Anterior cingulate cortex (tissue), 58 donors: Measurements from ENCODE around the gene BRD7.
"Not testable (repeated sequence)": the region's sequence is repeated elsewhere in the genome, so short reads cannot be mapped to it uniquely, and the experiment has no call there.

Experiments used
- DNase-seq, 58 donors: peaks; one replicate each; lab custom pipeline; 2025; lab: John Stamatoyannopoulos, UW

Gene BRD7

DNA sequence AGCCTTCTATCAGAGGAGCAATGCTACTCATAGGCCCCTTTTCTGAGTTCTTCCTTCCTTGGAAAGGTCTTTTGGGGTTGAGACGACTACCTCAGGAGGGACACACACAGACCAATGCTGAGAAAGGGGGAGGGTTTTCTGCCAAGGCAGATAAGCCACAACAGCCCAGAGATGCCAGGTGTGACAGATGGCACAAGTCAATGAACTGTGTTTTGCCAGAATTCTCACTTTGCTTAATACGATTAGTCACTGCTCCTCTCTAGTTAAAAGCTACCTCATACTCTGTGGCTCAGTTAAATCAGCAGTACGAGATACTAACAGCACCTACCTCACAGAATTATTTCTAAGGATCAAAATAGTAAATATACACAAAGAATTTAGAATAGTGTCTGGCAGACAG, 8.0 kb downstream of the BRD7 start:
- DNase-seq, result no peak

- no peak for DNase-seq
These were observed 8.6 kb downstream of the BRD7 start for GRCh38 chr16:50360033-50360778.

- DNase-seq, result no peak
These were observed 9.2 kb downstream of the BRD7 start for GRCh38 chr16:50359626-50360025.

GRCh38 chr16:50354629-50355456, 13.9 kb downstream of the BRD7 start:
- DNase-seq, result no peak

DNA sequence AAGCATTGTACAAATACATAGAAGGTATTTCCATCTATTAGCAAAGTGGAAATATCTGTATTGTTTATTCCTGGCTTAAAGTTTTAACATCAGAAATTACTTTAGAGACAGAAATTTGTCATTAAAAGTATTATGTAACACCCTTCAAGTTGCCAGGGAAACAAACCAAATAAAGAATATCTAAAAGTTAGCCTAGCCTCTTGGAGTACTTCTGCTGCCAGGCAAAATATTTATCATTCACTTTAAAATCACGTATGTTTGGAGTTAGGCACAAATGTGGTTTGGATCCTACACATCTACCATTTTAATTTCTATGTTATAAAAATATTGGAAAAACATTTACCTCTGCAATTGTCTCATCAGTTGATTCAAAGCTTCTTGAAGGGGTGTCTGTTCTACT, 14.7 kb downstream of the BRD7 start:
- no peak for DNase-seq

DNA sequence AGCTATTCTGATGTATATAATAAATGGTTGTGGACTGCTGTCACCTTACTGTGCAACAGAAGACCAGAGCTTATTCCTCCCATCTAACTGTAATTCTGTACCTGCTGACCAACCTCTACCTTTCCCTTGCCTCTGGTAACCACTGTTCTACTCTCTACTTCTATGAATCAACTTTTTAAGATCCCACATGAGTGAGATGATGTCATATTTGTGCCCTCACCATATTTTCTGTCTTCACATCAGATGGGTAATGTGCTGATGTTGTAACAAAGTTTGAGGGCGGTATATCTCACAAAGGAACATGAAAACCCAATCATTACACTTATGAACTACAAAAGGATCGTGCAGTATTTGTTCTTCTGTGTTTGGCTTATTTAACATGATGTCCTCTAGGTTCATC, 16.8 kb downstream of the BRD7 start:
- DNase-seq, result no peak

GRCh38 chr16:50351116-50351515, 17.7 kb downstream of the BRD7 start:
- no peak for DNase-seq

- DNase-seq, result not testable (repeated sequence)
These were observed 23.6 kb downstream of the BRD7 start for GRCh38 chr16:50345210-50345609.

DNA sequence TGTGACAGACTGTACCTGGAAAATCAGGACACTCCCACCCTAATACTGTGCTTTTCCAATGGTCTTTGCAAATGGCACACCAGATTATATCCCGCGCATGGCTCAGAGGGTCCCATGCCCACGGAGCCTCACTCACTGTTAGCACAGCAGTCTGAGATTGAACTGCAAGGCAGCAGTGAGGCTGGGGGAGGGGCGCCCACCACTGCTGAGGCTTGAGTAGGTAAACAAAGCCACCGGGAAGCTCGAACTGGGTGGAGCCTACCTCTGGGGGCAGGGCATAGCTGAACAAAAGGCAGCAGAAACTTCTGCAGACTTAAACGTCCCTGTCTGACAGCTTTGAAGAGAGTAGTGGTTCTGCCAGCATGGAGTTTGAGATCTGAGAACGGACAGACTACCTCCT, 25.2 kb downstream of the BRD7 start:
- not testable (repeated sequence) for DNase-seq

DNA sequence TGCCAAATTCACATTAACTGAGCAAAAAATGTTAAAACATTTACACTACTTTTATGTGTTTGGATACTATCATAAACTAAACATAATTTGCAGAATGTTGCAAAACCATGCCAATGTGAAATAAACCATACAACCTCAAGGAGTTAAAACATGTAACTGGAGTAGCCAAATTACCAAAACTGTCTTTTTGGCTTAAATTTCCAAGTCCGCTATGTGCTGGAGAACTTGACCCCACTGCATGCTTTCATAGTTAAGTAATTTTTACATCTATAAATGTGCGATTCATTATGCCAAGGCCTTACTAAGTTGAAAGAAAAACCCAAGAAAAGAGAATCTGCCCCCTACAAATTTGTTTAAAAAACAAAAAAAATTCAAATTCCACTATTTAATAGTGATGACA, 28.2 kb downstream of the BRD7 start:
- DNase-seq, result no peak

DNA sequence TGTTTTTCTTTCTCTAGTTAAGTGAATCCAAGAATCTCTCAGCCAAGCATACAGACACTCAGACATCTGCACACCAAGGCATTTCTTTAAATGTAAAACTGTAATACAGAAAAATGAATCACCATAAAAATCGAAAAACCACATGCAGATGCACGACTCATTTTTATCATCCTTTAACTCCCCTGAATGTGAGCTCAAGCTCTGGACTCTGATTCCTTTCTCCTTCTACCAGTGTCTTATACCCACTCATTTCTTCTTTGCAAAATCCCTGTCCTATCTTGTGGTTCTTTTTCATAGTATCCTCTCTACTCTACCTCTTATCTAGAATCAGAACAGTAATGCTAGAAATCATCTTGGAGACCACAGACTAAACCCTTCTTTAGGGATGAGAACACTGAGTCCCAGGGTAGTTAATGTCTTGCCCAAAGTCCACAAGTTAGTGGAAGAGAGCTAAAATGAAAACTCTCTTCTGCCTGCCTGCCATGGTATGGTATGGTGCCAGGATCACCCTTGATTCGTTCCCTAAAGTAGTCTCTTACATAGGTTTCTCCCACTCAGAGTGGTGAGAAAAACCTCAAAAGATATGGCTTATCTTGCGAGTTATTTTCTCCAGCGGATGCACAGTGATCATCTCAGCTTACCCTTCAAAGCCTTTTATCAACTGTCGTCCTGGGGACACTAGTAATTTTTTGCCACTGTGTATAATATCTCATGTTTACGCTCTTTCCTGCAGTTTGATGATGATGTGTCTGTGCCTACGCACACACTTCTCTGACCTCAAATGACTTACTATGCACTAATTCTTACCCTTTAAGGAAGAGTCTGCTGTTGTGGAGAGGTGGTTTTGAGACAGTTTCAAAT, 30.2 kb downstream of the BRD7 start:
- no peak for DNase-seq

DNA sequence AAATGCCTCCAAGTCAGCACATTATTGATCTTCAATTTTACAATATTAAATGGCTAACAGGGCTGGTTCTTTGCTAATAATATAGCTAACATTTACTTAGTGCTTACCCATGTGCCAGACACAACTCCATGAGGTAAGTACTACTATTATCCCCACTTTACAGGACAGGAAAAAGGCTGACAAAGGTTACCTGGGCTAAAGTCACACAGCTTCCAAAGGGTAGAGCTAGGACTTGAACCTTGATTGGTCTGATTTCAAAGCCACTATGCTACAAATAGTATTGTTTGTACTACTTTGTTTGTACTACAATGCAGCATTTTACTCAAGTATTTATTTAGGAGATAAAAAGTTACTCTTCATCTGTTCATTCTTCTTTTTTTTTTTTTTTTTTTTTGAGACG, 31.9 kb downstream of the BRD7 start:
- DNase-seq, result no peak

DNA sequence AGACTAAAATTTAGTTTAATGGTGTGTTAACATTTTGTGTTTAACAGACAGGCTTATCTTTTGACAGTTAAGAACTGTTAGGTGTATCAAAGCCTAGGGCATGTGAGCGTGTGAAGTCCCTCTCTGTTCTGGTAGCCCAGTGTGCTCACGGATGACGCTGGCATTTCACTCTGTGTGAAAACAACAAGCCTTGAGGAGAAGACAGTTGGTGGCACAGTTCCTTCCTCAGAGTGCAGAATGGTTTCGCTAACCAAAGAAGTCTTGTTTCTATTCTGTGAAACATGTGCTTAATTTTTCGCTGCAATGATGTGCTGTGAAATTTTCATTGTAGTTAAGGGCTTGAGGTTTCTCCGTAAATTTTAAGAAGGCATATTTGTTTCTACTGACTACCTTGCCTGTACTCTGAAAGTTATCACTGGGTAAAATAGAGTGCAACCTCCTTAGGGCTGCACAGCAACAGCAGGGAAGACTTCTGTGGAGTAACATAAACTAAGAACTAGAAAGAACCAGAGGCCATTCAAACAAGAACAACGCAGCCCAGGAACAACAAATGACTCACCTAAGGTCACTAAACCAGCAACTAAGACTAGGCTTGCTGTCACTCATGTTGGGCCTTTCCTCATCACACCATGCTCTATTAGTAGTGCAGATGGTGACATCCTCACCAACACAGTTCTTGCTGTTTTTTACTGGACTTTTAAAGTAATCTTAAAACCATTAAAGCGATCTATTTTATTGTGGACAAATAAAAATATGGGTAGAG, 33.4 kb downstream of the BRD7 start:
- DNase-seq, result no peak

GRCh38 chr16:50334106-50334975, 34.4 kb downstream of the BRD7 start:
- DNase-seq, result no peak

- DNase-seq, result no peak
These were observed 36.2 kb downstream of the BRD7 start for GRCh38 chr16:50332599-50332998.

DNA sequence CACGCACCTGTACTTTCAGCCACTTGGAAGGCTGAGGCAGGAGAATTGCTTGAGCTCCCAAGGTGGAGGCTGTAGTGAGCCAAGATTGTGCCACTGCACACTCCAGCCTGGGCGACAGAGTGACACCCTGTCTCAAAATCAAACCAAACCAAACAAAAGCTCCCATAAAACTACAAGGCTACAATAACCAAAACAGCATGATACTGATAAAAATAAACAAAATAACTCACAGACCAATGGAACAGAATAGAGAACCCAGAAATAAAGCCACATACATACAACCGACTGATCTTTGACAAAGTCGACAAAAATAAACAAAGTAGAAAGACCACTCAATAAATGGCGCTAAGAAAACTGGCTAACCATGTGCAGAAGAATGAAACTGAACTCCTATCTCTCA, 37.2 kb downstream of the BRD7 start:
- DNase-seq, result no peak

GRCh38 chr16:50329446-50330189, 39.2 kb downstream of the BRD7 start:
- no peak for DNase-seq

GRCh38 chr16:50326835-50327465, 41.8 kb downstream of the BRD7 start:
- DNase-seq, result no peak
